ENCODE results near the gene ZBTB44. TPM values are rescaled to one million over a fixed set of nuclear protein-coding genes. Genes with fewer than 3 reads are reported as not detected.

ZBTB44 gene
- total RNA-seq, 1 donor from 2014 or later: 36.0 TPM

- intact Hi-C loops (cut with micrococcal nuclease): no loop called here
- H3K9me3 Mint-ChIP-seq: no peaks in the 10 kb centered on the region
- no peaks in the 10 kb centered on the region for H3K36me3 Mint-ChIP-seq (ENCODE audit: low read depth)
- H3K27me3 Mint-ChIP-seq (ENCODE audit: low read depth): no peaks in the 10 kb centered on the region
- no peaks in the 10 kb centered on the region for H3K4me1 Mint-ChIP-seq (ENCODE audit: low read depth)
- peak; percentile 5 for DNase-seq (ENCODE audit: low spot score)
- no peak overlapping the region for H3K4me3 Mint-ChIP-seq (ENCODE audit: low read depth)
- H3K27ac Mint-ChIP-seq: no peak overlapping the region
These were observed 99.0 kb downstream of the ZBTB44 start for GRCh38 chr11:130215531-130216220.

GRCh38 chr11:130214861-130215530, 99.7 kb downstream of the ZBTB44 start:
- Mint-ChIP-seq H3K36me3 (ENCODE audit: low read depth) (no peaks in the 10 kb centered on the region), H3K27ac (no peak overlapping the region), H3K4me3 (ENCODE audit: low read depth) (no peak overlapping the region), H3K4me1 (ENCODE audit: low read depth) (no peaks in the 10 kb centered on the region), H3K27me3 (ENCODE audit: low read depth) (no peaks in the 10 kb centered on the region), H3K9me3 (no peaks in the 10 kb centered on the region)
- peak; percentile 5 for DNase-seq (ENCODE audit: low spot score)
- intact Hi-C loops (cut with micrococcal nuclease): loop anchor here (5.0 kb wide), 1 partner anchor 102 kb away; no protein-coding TSS in a partner anchor

GRCh38 chr11:130213979-130214281, 100.8 kb downstream of the ZBTB44 start:
- DNase-seq (ENCODE audit: low spot score): peak; percentile 4
- H3K4me1 Mint-ChIP-seq (ENCODE audit: low read depth): no peaks in the 10 kb centered on the region
- intact Hi-C loops (cut with micrococcal nuclease): loop anchor here (1.0 to 5.0 kb wide), 4 partner anchors 103 to 648 kb away; no protein-coding TSS in a partner anchor
- H3K4me3 Mint-ChIP-seq (ENCODE audit: low read depth): no peak overlapping the region
- H3K27me3 Mint-ChIP-seq (ENCODE audit: low read depth): no peaks in the 10 kb centered on the region
- no peaks in the 10 kb centered on the region for H3K9me3 Mint-ChIP-seq
- H3K27ac Mint-ChIP-seq: no peak overlapping the region
- H3K36me3 Mint-ChIP-seq (ENCODE audit: low read depth): no peaks in the 10 kb centered on the region

DNA sequence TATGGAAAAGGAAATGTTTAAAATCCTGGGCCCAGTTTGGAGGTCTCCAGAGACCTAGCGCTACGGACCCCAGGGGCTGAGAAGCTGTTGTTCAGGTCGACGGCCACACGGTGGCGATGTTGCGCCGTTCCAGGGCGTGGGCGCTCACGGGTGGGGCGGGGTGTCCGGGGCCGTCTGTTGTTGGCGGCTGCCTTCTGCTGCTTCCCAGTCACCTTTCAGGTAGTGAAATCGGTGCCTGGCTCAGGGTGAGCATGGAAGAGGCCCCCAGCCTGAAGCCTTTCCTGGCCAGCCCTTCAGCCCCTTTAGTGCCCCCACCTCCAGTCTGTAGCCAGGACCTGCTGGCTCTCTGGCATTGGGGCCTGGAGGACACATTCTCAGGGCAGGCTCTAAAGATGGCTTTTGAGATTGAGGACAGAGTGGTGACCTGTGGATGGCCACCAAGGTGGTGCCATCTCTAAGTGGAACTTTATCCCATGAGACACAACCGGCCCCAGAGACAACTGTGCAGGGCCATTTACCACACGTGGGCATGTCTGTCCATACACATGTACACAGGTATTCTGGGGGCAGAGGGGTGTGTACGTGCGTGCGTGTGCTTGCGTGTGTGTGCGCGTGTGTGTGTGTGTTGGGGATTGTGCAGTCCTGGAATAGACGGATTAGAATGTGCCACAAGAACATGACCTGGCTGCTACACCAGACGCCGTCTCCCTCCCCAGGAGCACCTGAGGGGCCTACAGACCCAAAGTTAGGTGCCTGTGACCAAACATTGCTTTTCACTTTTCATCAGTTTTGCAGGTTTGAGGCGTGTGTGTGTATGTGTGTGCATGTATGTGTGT, 101.4 kb downstream of the ZBTB44 start:
- intact Hi-C loops (cut with micrococcal nuclease): loop anchor here (1.0 to 5.0 kb wide), 4 partner anchors 104 to 649 kb away; no protein-coding TSS in a partner anchor
- Mint-ChIP-seq H3K4me3 (ENCODE audit: low read depth) (no peak overlapping the region), H3K27me3 (ENCODE audit: low read depth) (no peaks in the 10 kb centered on the region), H3K9me3 (no peaks in the 10 kb centered on the region), H3K4me1 (ENCODE audit: low read depth) (no peaks in the 10 kb centered on the region), H3K36me3 (ENCODE audit: low read depth) (no peaks in the 10 kb centered on the region), H3K27ac (no peak overlapping the region)
- DNase-seq (ENCODE audit: low spot score): peak; percentile 56

DNA sequence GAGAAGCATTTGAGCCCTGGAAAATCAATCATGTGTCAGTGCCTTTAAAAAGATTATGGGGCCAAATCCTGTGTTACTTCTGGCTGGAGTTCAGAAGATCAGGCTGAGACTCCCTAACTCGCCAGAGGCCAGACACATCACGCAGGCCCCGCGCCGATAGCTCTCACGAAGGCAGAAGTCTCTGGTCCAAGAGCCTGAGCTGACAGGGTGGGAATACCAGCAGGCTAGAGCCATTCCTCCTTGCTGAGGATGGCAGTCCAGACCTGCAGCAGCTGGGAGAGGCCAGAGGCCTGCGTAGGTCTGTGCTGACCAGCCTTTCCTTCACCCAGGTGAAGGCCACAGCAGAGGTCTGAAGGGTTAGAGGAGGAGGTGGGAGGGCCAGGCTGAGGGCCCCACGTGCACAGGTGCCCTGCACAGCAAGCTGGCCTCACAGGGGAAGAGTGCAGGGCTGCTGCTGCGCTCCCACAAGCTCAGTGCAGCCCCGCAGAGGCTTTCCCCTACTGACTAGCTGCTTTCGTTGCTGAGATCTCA, 102.2 kb downstream of the ZBTB44 start:
- Mint-ChIP-seq H3K9me3 (no peaks in the 10 kb centered on the region), H3K36me3 (ENCODE audit: low read depth) (no peaks in the 10 kb centered on the region), H3K27me3 (ENCODE audit: low read depth) (no peaks in the 10 kb centered on the region), H3K27ac (no peak overlapping the region), H3K4me3 (ENCODE audit: low read depth) (no peak overlapping the region), H3K4me1 (ENCODE audit: low read depth) (no peaks in the 10 kb centered on the region)
- intact Hi-C loops (cut with micrococcal nuclease): loop anchor here (2.0 to 5.0 kb wide), 2 partner anchors 105 to 218 kb away; no protein-coding TSS in a partner anchor
- DNase-seq (ENCODE audit: low spot score): no peak

- no peaks in the 10 kb centered on the region for H3K27me3 Mint-ChIP-seq (ENCODE audit: low read depth)
- no peak overlapping the region for H3K4me3 Mint-ChIP-seq (ENCODE audit: low read depth)
- no peak for DNase-seq (ENCODE audit: low spot score)
- H3K27ac Mint-ChIP-seq: no peak overlapping the region
- H3K9me3 Mint-ChIP-seq: no peaks in the 10 kb centered on the region
- H3K4me1 Mint-ChIP-seq (ENCODE audit: low read depth): no peaks in the 10 kb centered on the region
- no peaks in the 10 kb centered on the region for H3K36me3 Mint-ChIP-seq (ENCODE audit: low read depth)
- intact Hi-C loops (cut with micrococcal nuclease): loop anchor here (2.0 to 5.0 kb wide), 2 partner anchors 105 to 219 kb away; no protein-coding TSS in a partner anchor
These were observed 102.8 kb downstream of the ZBTB44 start for GRCh38 chr11:130211781-130212401.

- Mint-ChIP-seq H3K9me3 (no peaks in the 10 kb centered on the region), H3K27ac (no peak overlapping the region), H3K4me3 (ENCODE audit: low read depth) (no peak overlapping the region), H3K4me1 (ENCODE audit: low read depth) (no peaks in the 10 kb centered on the region), H3K36me3 (ENCODE audit: low read depth) (no peaks in the 10 kb centered on the region), H3K27me3 (ENCODE audit: low read depth) (no peaks in the 10 kb centered on the region)
- intact Hi-C loops (cut with micrococcal nuclease): loop anchor here (5.0 kb wide), 1 partner anchor 106 kb away; no protein-coding TSS in a partner anchor
- DNase-seq (ENCODE audit: low spot score): no peak
These were observed 103.6 kb downstream of the ZBTB44 start for GRCh38 chr11:130211144-130211543.

DNA sequence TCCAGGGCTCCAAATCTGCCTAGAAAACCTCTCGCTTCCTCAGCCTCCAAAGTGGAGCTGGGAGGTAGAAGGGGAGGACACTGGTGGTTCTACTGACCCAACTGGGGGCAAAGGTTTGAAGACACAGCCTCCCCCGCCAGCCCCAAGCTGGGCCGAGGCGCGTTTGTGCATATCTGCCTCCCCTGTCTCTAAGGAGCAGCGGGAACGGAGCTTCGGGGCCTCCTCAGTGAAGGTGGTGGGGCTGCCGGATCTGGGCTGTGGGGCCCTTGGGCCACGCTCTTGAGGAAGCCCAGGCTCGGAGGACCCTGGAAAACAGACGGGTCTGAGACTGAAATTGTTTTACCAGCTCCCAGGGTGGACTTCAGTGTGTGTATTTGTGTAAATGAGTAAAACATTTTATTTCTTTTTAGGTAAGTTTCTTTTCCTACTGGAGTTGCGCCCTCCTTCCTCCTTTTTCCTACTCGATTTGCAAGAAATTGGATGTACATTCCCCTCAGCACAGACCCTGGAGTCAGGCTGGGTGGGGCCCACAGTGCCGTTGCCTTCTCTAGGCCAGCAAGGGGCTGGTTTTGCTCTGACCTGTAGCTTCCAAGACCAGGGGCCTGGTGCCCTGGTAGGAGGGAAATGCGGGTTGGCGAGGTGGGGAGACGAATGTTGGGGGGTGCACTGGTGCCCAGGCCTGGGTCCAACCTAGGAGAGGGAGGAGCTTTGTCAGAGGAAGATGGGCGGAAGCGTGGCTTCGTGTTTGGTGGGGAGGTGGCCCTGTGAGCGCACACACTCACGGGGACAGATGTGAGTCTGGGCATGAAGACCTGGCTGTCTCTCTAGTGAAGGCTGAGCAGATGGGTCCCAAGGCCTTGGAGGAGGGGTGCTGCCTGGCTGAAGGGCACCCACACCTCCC, 104.5 kb downstream of the ZBTB44 start:
- H3K4me1 Mint-ChIP-seq (ENCODE audit: low read depth): no peaks in the 10 kb centered on the region
- H3K9me3 Mint-ChIP-seq: no peaks in the 10 kb centered on the region
- no peak overlapping the region for H3K4me3 Mint-ChIP-seq (ENCODE audit: low read depth)
- H3K36me3 Mint-ChIP-seq (ENCODE audit: low read depth): no peaks in the 10 kb centered on the region
- intact Hi-C loops (cut with micrococcal nuclease): loop anchor here (5.0 kb wide), 1 partner anchor 107 kb away; no protein-coding TSS in a partner anchor
- no peaks in the 10 kb centered on the region for H3K27me3 Mint-ChIP-seq (ENCODE audit: low read depth)
- no peak for DNase-seq (ENCODE audit: low spot score)
- no peak overlapping the region for H3K27ac Mint-ChIP-seq

DNA sequence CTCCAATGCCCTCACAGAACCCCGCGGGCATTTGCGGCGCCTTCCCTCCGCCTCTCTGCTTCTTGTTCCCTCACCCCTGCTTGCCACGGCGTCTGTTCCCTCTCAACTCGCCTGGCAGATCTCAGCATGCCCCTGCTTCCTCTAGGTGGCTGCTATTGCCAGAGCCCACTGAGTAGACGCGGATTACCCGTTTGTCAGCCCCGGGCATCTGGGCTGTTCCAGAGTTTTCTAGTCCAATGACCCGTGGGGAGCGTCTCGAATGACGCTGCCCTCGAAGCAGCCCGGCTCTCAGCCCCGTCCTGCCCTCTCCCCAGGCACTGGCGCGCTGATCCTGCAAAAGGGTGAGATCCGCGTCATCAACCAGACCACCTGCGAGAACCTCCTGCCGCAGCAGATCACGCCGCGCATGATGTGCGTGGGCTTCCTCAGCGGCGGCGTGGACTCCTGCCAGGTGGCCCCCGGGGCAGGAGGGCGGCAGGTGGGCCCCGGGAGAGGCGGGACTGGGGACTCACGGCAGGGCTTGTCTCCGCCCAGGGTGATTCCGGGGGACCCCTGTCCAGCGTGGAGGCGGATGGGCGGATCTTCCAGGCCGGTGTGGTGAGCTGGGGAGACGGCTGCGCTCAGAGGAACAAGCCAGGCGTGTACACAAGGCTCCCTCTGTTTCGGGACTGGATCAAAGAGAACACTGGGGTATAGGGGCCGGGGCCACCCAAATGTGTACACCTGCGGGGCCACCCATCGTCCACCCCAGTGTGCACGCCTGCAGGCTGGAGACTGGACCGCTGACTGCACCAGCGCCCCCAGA, 105.4 kb downstream of the ZBTB44 start:
- intact Hi-C loops (cut with micrococcal nuclease): no loop called here
- Mint-ChIP-seq H3K9me3 (no peaks in the 10 kb centered on the region), H3K27me3 (ENCODE audit: low read depth) (no peaks in the 10 kb centered on the region), H3K27ac (no peak overlapping the region), H3K4me1 (ENCODE audit: low read depth) (no peaks in the 10 kb centered on the region), H3K4me3 (ENCODE audit: low read depth) (no peak overlapping the region), H3K36me3 (ENCODE audit: low read depth) (no peaks in the 10 kb centered on the region)
- DNase-seq (ENCODE audit: low spot score): no peak

- Mint-ChIP-seq H3K27me3 (ENCODE audit: low read depth) (no peaks in the 10 kb centered on the region), H3K36me3 (ENCODE audit: low read depth) (no peaks in the 10 kb centered on the region), H3K4me3 (ENCODE audit: low read depth) (no peak overlapping the region), H3K27ac (no peak overlapping the region), H3K9me3 (no peaks in the 10 kb centered on the region), H3K4me1 (ENCODE audit: low read depth) (no peaks in the 10 kb centered on the region)
- intact Hi-C loops (cut with micrococcal nuclease): no loop called here
- DNase-seq (ENCODE audit: low spot score): no peak
These were observed 106.2 kb downstream of the ZBTB44 start for GRCh38 chr11:130208241-130209127.

Data from activated T-helper 2 cell treated with anti-CD3 and anti-CD28 coated beads, Interferon-gamma antibody, Interleukin-2, Interleukin-4, amounts not matched to agents 10 μg/mL and 5 μg/mL and 100 μg/mL, durations not matched to agents 14 hours and 24 hours and 36 hours (primary cell).